Hematopoietic multipotent progenitor cell treated with erythropoietin and hydrocortisone succinate and interleukin-3 and kit ligand, for 4 days (in vitro differentiated cells): ENCODE data around the gene SLC26A9.

Experiments
- DNase-seq: peaks from one replicate; pipeline ENCODE4 v3.0.0-alpha.2; 2015

The SLC26A9 gene

GRCh38 chr1:205972491-205973168 lies 29.4 kb upstream of the SLC26A9 start:
- DNase-seq, result peak; percentile 29

- DNase-seq, result no peak
Observed at GRCh38 chr1:205972081-205972480, 28.8 kb upstream of the SLC26A9 start.

- no peak for DNase-seq
Observed at GRCh38 chr1:205971082-205971481, 27.8 kb upstream of the SLC26A9 start.

- no peak for DNase-seq
Observed at GRCh38 chr1:205970486-205970885, 27.2 kb upstream of the SLC26A9 start.

- DNase-seq, result no peak
Observed at GRCh38 chr1:205969229-205969628, 26.0 kb upstream of the SLC26A9 start.

GRCh38 chr1:205967554-205968335 lies 24.5 kb upstream of the SLC26A9 start:
- no peak for DNase-seq

- no peak for DNase-seq
Observed at GRCh38 chr1:205965036-205965884, 22.0 kb upstream of the SLC26A9 start.

GRCh38 chr1:205963352-205964155 lies 20.3 kb upstream of the SLC26A9 start:
- no peak for DNase-seq

GRCh38 chr1:205962821-205963221 lies 19.6 kb upstream of the SLC26A9 start:
- no peak for DNase-seq

- no peak for DNase-seq
Observed at GRCh38 chr1:205961991-205962820, 18.9 kb upstream of the SLC26A9 start.

- no peak for DNase-seq
Observed at GRCh38 chr1:205961405-205961804, 18.1 kb upstream of the SLC26A9 start.

- no peak for DNase-seq
Observed at GRCh38 chr1:205959789-205960188, 16.5 kb upstream of the SLC26A9 start.

GRCh38 chr1:205955499-205955898 lies 12.2 kb upstream of the SLC26A9 start:
- no peak for DNase-seq

- DNase-seq, result no peak
Observed at GRCh38 chr1:205954819-205955404, 11.7 kb upstream of the SLC26A9 start.

GRCh38 chr1:205951746-205952145 lies 8.5 kb upstream of the SLC26A9 start:
- DNase-seq, result no peak

- peak; percentile 68 for DNase-seq
Observed at GRCh38 chr1:205950826-205951549, 7.7 kb upstream of the SLC26A9 start.

- no peak for DNase-seq
Observed at GRCh38 chr1:205950280-205950679, 7.0 kb upstream of the SLC26A9 start.

- DNase-seq, result no peak
Observed at GRCh38 chr1:205949753-205950152, 6.5 kb upstream of the SLC26A9 start.

- no peak for DNase-seq
Observed at GRCh38 chr1:205948886-205949285, 5.6 kb upstream of the SLC26A9 start.

GRCh38 chr1:205948039-205948438 lies 4.8 kb upstream of the SLC26A9 start:
- peak; percentile 33 for DNase-seq

GRCh38 chr1:205947024-205947423 lies 3.8 kb upstream of the SLC26A9 start:
- peak; percentile 37 for DNase-seq
